SK-N-SH treated with all-trans-retinoic acid at 6 μM for 48 hours (cell line): ENCODE measurements around the gene TDRKH.

Experiments used
- SNAI2 ChIP-seq: fragments of 250-450 bp; sonication (Bioruptor Pico); IDR thresholded peaks from 2 replicates; pipeline ENCODE4 v1.5.0; 2020; ENCODE audit warnings: mild to moderate bottlenecking, moderate library complexity
- ZFP30 ChIP-seq: fragments of 450-650 bp; formaldehyde crosslinking; IDR thresholded peaks from 2 replicates; pipeline ENCODE4 v1.5.0; 2022; ENCODE audit warnings: mild to moderate bottlenecking, moderate library complexity
- ZNF70 ChIP-seq: fragments of 450-650 bp; formaldehyde crosslinking; IDR thresholded peaks from 2 replicates; pipeline ENCODE4 v1.5.0; 2020; ENCODE audit warnings: mild to moderate bottlenecking, moderate library complexity
- TF ChIP-seq, protein P1 (sequence below): fragments of 250-450 bp; sonication (Bioruptor Pico); IDR thresholded peaks from 2 replicates; pipeline ENCODE4 v1.8.0; 2020; ENCODE audit warnings: mild to moderate bottlenecking, moderate library complexity, borderline replicate concordance
- TF ChIP-seq, protein P2 (sequence below): fragments of 250-450 bp; sonication (Bioruptor Pico); IDR thresholded peaks from 2 replicates; pipeline ENCODE4 v1.5.1; 2020; ENCODE audit warnings: low read depth, mild to moderate bottlenecking, moderate library complexity

DNA sequence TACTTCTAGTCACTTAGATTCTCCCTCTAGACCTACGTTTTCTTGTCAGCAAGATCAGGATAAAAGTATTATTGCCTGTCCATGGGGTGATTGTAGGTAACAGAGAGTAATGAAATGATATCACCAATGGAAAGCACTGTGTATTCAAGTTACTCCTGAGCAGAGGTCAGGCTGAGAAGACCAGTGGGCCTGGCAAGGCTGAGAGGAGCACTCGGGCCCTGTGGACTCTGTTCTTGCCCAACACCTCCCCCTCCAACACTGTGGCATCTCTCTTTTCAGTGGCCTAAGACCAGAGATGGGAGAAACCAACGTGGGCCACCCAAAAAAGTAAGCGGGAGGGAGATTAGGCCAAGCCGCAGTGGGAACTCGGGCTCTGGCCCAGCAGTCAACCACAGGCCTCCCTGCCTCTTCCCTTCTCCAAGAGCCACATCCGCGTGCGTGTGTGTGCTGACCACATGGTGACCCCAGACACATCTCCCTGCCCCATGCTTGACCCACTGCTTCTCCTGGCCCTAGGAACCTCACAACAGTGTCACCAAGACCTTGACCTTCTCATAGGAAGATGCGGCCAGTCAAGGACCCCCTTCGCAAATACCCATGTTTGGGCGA lies 29.0 kb upstream of the TDRKH start:
- TF ChIP-seq SNAI2 (CRISPR knock-in tag): no peak
- TF ChIP-seq, protein P1, sequence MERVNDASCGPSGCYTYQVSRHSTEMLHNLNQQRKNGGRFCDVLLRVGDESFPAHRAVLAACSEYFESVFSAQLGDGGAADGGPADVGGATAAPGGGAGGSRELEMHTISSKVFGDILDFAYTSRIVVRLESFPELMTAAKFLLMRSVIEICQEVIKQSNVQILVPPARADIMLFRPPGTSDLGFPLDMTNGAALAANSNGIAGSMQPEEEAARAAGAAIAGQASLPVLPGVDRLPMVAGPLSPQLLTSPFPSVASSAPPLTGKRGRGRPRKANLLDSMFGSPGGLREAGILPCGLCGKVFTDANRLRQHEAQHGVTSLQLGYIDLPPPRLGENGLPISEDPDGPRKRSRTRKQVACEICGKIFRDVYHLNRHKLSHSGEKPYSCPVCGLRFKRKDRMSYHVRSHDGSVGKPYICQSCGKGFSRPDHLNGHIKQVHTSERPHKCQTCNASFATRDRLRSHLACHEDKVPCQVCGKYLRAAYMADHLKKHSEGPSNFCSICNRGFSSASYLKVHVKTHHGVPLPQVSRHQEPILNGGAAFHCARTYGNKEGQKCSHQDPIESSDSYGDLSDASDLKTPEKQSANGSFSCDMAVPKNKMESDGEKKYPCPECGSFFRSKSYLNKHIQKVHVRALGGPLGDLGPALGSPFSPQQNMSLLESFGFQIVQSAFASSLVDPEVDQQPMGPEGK (CRISPR knock-in tag): no peak
- TF ChIP-seq ZNF70 (CRISPR knock-in tag): no peak
- TF ChIP-seq ZFP30 (CRISPR knock-in tag): no peak
- TF ChIP-seq, protein P2, sequence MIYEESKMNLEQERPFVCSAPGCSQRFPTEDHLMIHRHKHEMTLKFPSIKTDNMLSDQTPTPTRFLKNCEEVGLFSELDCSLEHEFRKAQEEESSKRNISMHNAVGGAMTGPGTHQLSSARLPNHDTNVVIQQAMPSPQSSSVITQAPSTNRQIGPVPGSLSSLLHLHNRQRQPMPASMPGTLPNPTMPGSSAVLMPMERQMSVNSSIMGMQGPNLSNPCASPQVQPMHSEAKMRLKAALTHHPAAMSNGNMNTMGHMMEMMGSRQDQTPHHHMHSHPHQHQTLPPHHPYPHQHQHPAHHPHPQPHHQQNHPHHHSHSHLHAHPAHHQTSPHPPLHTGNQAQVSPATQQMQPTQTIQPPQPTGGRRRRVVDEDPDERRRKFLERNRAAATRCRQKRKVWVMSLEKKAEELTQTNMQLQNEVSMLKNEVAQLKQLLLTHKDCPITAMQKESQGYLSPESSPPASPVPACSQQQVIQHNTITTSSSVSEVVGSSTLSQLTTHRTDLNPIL: no peak
